NCI-H460 (cell line): ENCODE results near the gene RTRAF. TPM values are rescaled to one million over a fixed set of nuclear protein-coding genes. Genes with fewer than 3 reads are reported as not detected.

ENCODE experiments used
- DNase-seq: peaks from one replicate; pipeline ENCODE4 v3.0.0-alpha.2; 2016; ENCODE audit warnings: low read depth; ENCODE audit errors: extremely low read depth
- total RNA-seq: library from RNA; depleted of rRNA; stranded (reverse); fragments of >200 nt; shearing (Covaris generic); gene quantifications from 2 replicates; pipeline ENCODE4 v1.2.3, GENCODE V29; 2014

Gene RTRAF
- total RNA-seq, 1 experiment from 2014 or later, result 371 TPM

GRCh38 chr14:52020161-52020714, 30.9 kb downstream of the RTRAF start:
- no peak for DNase-seq

GRCh38 chr14:52020866-52021717, 31.7 kb downstream of the RTRAF start:
- no peak for DNase-seq

GRCh38 chr14:52021957-52022600, 32.7 kb downstream of the RTRAF start:
- no peak for DNase-seq

GRCh38 chr14:52023518-52023917, 34.2 kb downstream of the RTRAF start:
- no peak for DNase-seq

GRCh38 chr14:52025310-52025709, 36.0 kb downstream of the RTRAF start:
- DNase-seq, result no peak

- no peak for DNase-seq
Observed at GRCh38 chr14:52026017-52026660, 36.8 kb downstream of the RTRAF start.

- no peak for DNase-seq
Observed at GRCh38 chr14:52026901-52027300, 37.6 kb downstream of the RTRAF start.

GRCh38 chr14:52029881-52030280, 40.5 kb downstream of the RTRAF start:
- no peak for DNase-seq

GRCh38 chr14:52031781-52032180, 42.4 kb downstream of the RTRAF start:
- no peak for DNase-seq

- DNase-seq, result no peak
Observed at GRCh38 chr14:52032204-52032801, 43.0 kb downstream of the RTRAF start.

- no peak for DNase-seq
Observed at GRCh38 chr14:52033101-52033642, 43.8 kb downstream of the RTRAF start.

GRCh38 chr14:52039124-52039815, 49.9 kb downstream of the RTRAF start:
- DNase-seq, result no peak

GRCh38 chr14:52040598-52040997, 51.3 kb downstream of the RTRAF start:
- DNase-seq, result no peak

GRCh38 chr14:52042371-52043289, 53.3 kb downstream of the RTRAF start:
- no peak for DNase-seq

- peak; percentile 60 for DNase-seq
Observed at GRCh38 chr14:52043690-52044089, 54.3 kb downstream of the RTRAF start.

GRCh38 chr14:52044791-52045522, 55.6 kb downstream of the RTRAF start:
- DNase-seq, result peak; percentile 68

- no peak for DNase-seq
Observed at GRCh38 chr14:52046376-52046917, 57.1 kb downstream of the RTRAF start.

GRCh38 chr14:52048116-52048515, 58.8 kb downstream of the RTRAF start:
- no peak for DNase-seq
